Muscle layer of colon (tissue), 2 donors: Measurements from ENCODE around the gene NETO1.

Source experiments
- H3K27ac ChIP-seq: one replicate; pipeline ENCODE4 v1.7.0; 2013; ENCODE audit warnings: low read depth, mild to moderate bottlenecking, low read length, moderate library complexity
- H3K27me3 ChIP-seq, 2 donors: one replicate each; pipeline ENCODE4 v1.7.0; 2013; ENCODE audit warnings: low read length in 2 of 2, mild to moderate bottlenecking in 2 of 2; ENCODE audit not compliant: insufficient read depth in 2 of 2, control insufficient read depth in 1 of 2
- H3K36me3 ChIP-seq: one replicate; pipeline ENCODE4 v1.7.0; 2013; ENCODE audit warnings: mild to moderate bottlenecking, low read length; ENCODE audit not compliant: insufficient read depth
- H3K4me1 ChIP-seq: one replicate; pipeline ENCODE4 v1.7.0; 2013; ENCODE audit warnings: mild to moderate bottlenecking, low read length; ENCODE audit not compliant: insufficient read depth
- H3K4me3 ChIP-seq, 2 donors: one replicate each; pipeline ENCODE4 v1.7.0; 2013; ENCODE audit warnings: low read length in 2 of 2, low read depth in 1 of 2, mild to moderate bottlenecking in 1 of 2, moderate library complexity in 1 of 2
- H3K9ac ChIP-seq: one replicate; pipeline ENCODE4 v1.7.0; 2013; ENCODE audit warnings: low read length
- H3K9me3 ChIP-seq: one replicate; pipeline ENCODE4 v1.7.0; 2013; ENCODE audit warnings: mild to moderate bottlenecking, low read length
- donor health status: abdominal sarcoma.
- donor health status: Adenocarcinoma of cecum.

NETO1 gene, protein sequence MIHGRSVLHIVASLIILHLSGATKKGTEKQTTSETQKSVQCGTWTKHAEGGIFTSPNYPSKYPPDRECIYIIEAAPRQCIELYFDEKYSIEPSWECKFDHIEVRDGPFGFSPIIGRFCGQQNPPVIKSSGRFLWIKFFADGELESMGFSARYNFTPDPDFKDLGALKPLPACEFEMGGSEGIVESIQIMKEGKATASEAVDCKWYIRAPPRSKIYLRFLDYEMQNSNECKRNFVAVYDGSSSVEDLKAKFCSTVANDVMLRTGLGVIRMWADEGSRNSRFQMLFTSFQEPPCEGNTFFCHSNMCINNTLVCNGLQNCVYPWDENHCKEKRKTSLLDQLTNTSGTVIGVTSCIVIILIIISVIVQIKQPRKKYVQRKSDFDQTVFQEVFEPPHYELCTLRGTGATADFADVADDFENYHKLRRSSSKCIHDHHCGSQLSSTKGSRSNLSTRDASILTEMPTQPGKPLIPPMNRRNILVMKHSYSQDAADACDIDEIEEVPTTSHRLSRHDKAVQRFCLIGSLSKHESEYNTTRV

DNA sequence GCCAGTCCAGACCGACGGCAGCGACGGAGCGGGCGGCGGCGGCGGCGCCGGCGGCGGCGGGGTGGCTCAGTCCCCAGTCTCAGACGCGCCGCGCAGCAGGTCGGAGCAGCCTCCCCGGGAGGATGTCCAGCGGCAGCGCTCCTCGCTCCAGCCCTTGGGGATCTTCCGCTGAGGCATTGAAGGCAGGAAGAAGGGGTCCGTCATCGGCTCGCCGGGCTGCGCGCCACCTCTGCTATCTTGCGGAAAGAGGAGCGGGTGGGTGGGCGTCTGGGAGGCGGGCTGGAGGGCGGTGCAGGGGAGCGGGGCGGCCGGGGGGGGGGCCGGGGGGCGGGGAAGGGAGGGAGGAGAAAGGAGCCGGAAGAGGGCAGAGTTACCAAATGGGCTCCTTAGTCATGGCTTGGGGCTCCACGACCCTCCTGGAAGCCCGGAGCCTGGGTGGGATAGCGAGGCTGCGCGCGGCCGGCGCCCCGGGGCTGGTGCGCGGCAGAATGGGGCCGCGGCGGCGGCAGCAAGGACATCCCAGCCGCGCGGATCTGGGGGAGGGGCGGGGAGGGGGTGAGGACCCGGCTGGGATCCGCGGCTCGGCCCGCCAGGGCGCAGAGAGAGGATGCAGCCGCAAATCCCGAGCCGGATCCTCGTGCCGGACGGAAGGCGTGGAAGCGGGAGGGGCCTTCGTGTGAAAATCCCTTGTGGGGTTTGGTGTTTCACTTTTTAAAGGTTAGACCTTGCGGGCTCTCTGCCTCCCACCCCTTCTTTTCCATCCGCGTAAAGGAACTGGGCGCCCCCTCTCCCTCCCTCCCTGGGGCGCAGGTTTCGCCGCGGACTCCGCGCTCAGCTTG lies at the start of gene NETO1:
Gene NETO1, minus strand, starts transcription at position 242 of the 839 bp plus-strand sequence. CDS start 696 bp downstream, outside the sequence.
- Histone ChIP-seq H3K9me3 (no peaks in the 10 kb centered on the region), H3K27ac (no peak within 1 kb of the TSS), H3K4me1 (no peaks in the 10 kb centered on the region), H3K36me3 (no peaks in the 10 kb centered on the region), H3K9ac (no peak within 1 kb of the TSS), H3K27me3 (peaks cover 0 to 24% of the 10 kb centered on the region in 2 donors), H3K4me3 (no peak within 1 kb of the TSS)

DNA sequence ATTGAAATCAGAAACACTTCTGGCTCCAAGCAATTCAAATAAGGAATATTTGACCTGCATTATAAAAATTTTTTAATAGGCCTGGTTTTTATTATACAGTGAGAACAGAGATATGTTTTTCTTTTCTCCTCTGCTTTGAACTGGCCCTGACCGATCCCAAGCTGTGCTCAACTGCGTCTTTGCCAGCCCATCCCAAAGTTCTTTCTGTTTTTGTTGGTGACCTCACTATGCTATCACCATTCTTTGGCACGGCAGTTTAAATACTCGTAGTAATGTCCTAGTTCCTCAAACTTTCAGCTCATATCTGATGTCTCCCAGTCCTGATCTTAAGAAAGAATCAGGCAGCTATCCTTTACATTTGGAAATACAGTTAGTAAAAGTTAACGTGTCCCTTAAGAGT lies 42.3 kb upstream of the NETO1 start:
- Histone ChIP-seq H3K9me3 (no peaks in the 10 kb centered on the region), H3K4me1 (no peaks in the 10 kb centered on the region), H3K4me3 (no peak overlapping the region), H3K27ac (no peak overlapping the region), H3K27me3 (no peaks in the 10 kb centered on the region), H3K9ac (no peak overlapping the region), H3K36me3 (no peaks in the 10 kb centered on the region)

DNA sequence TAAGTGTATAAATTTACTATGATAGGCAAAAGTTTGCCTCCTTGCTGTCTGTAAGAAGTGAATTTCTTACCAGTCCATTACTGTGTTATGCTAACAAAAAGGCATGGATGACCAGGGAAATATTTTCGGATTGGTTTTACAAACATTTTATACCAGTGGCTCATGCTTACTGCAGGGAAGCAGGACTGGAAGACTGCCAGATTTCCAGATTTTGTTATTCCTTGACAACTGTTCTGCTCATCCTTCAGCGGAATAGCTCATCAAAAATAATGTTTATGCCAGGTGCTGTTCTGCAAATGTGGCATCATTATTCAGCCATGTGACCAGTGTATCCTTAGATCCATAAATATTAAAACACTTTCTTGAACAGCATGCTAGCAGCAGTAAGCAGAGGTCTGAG lies 40.4 kb upstream of the NETO1 start:
- H3K36me3 ChIP-seq, result no peaks in the 10 kb centered on the region
- no peaks in the 10 kb centered on the region for H3K4me1 ChIP-seq
- H3K27me3 ChIP-seq, result no peaks in the 10 kb centered on the region
- H3K9ac ChIP-seq, result no peak overlapping the region
- no peaks in the 10 kb centered on the region for H3K9me3 ChIP-seq
- H3K4me3 ChIP-seq, result no peak overlapping the region
- no peak overlapping the region for H3K27ac ChIP-seq

DNA sequence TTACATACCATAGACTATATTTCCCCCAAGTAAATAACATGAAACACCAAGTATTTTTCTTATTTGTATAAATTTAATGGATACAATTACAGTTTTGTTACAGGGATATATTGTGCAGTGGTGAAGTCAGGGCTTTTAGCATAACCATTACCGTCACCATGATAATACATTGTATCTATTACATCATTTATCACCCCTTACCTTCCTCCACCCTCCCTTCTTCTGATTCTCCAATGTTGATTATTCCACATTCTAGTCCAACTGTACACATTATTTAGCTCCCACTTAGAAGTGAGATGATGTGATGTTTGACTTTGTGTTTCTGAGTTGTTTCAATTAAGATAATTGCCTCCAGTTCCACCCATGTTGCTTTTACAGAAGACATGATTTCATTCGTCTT lies 35.2 kb upstream of the NETO1 start:
- H3K9me3 ChIP-seq, result no peaks in the 10 kb centered on the region
- H3K27me3 ChIP-seq, result no peaks in the 10 kb centered on the region
- no peaks in the 10 kb centered on the region for H3K36me3 ChIP-seq
- no peak overlapping the region for H3K9ac ChIP-seq
- no peak overlapping the region for H3K27ac ChIP-seq
- H3K4me1 ChIP-seq, result no peaks in the 10 kb centered on the region
- H3K4me3 ChIP-seq, result no peak overlapping the region

DNA sequence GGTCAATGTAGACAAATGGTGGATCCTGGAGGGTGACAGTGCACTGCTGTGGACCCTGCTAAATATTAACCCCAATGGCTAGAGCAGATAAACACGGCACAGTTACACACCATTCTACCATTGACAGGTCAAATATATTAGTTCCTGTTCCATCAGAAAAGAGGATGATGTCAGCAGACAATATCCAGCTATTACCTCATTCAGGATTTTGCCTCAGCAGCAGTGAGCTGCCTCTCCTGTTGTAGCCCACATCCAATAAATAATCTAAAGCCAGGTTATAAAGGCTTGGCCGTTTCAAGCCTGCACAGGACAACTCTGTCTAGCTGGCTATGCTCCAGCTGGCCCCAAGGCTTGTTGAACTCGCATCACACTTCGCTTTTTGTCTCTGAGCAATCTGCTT lies 31.6 kb upstream of the NETO1 start:
- Histone ChIP-seq H3K9me3 (no peaks in the 10 kb centered on the region), H3K4me3 (no peak overlapping the region), H3K36me3 (no peaks in the 10 kb centered on the region), H3K4me1 (no peaks in the 10 kb centered on the region), H3K27me3 (no peaks in the 10 kb centered on the region), H3K27ac (no peak overlapping the region), H3K9ac (no peak overlapping the region)

DNA sequence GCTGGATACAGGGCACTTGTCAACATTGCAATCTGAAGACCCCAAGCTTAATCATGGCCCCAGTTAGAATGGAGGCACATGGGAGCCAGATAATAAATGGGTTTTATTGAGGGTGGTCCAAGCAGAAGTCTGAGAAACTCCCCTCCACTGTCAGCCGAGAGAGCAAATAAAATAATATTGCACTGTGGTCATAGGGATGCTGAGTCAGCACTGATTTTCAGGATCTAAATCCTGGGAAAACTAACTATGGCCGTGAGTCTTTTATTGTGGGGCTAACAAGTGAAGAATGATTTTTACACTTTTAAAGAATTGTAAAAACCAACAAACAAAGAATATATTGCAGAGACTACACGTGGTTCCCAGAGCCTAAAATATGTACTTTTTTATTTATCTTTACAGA lies 31.1 kb upstream of the NETO1 start:
- no peaks in the 10 kb centered on the region for H3K36me3 ChIP-seq
- H3K4me1 ChIP-seq, result no peaks in the 10 kb centered on the region
- no peaks in the 10 kb centered on the region for H3K27me3 ChIP-seq
- no peak overlapping the region for H3K4me3 ChIP-seq
- no peaks in the 10 kb centered on the region for H3K9me3 ChIP-seq
- H3K27ac ChIP-seq, result no peak overlapping the region
- no peak overlapping the region for H3K9ac ChIP-seq

DNA sequence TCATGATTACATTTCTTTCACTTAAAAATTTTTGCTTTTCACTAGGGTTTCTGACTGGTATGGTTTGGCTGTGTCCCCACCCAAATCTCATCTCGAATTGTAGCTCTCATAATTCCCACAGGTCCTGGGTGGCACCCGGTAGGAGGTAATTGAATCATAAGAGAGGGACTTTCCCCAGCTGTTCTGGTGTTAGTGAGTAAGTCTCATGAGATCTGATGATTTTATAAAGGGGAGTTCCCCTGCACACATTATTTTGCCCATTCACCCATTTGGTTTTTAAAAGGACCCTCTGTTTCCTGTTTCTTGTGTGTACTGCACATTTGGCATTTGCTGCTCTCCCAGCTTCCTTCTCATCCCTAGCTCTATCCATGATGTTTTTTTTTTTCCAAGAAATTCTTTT lies 27.8 kb upstream of the NETO1 start:
- no peak overlapping the region for H3K9ac ChIP-seq

DNA sequence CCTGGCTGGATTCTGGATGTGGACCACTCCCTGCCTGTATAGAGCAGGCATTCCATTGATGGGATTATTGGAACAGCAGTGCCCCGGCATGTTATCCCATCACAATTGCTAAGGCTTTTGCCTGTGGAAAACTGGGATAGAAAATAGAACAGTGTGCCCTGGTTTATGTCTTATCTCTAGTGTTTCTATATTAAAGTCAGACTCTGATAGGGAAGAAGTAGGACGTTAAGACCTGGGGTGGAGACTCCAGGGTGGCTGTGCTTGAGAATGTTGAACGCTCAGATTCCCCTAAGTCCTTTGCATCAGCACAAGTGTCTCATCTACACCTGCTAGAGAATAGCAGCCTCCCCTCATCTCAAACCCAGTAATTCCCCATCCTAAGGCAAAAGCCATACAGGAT lies 10.8 kb upstream of the NETO1 start:
- H3K27ac ChIP-seq, result no peak overlapping the region
- H3K27me3 ChIP-seq, result no peaks in the 10 kb centered on the region

More for the DNA sequence above, 27.8 kb upstream of the NETO1 start:
- no peaks in the 10 kb centered on the region for H3K27me3 ChIP-seq
- no peaks in the 10 kb centered on the region for H3K4me1 ChIP-seq
- H3K4me3 ChIP-seq, result no peak overlapping the region
- no peak overlapping the region for H3K27ac ChIP-seq
- no peaks in the 10 kb centered on the region for H3K9me3 ChIP-seq
- no peaks in the 10 kb centered on the region for H3K36me3 ChIP-seq

DNA sequence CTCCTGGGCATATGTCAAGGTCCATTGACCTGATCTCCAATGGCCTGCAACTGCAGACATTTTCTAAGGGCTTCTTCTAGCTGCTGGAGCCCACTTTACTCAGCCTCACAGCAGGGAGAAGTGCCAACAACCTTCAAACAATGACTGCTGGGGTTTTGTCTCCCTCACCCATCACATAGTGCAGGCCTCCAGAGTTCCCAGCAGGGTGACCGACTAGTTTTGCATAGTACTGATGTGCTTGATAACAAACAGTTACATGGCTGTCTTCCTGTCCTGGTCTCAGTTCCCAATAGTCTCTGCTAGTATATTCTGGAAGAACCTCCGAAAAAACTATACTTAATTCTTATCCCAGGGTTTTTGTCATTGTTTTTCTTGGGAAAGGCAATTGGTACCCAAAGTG lies 10.4 kb upstream of the NETO1 start:
- H3K9me3 ChIP-seq, result no peaks in the 10 kb centered on the region
- no peak overlapping the region for H3K9ac ChIP-seq
- H3K27ac ChIP-seq, result no peak overlapping the region
- no peaks in the 10 kb centered on the region for H3K36me3 ChIP-seq
- H3K27me3 ChIP-seq, result no peaks in the 10 kb centered on the region
- H3K4me1 ChIP-seq, result no peaks in the 10 kb centered on the region
- no peak overlapping the region for H3K4me3 ChIP-seq

More for the DNA sequence above, 10.8 kb upstream of the NETO1 start:
- H3K4me1 ChIP-seq, result no peaks in the 10 kb centered on the region
- H3K9me3 ChIP-seq, result no peaks in the 10 kb centered on the region
- no peaks in the 10 kb centered on the region for H3K36me3 ChIP-seq
- H3K9ac ChIP-seq, result no peak overlapping the region
- no peak overlapping the region for H3K4me3 ChIP-seq

DNA sequence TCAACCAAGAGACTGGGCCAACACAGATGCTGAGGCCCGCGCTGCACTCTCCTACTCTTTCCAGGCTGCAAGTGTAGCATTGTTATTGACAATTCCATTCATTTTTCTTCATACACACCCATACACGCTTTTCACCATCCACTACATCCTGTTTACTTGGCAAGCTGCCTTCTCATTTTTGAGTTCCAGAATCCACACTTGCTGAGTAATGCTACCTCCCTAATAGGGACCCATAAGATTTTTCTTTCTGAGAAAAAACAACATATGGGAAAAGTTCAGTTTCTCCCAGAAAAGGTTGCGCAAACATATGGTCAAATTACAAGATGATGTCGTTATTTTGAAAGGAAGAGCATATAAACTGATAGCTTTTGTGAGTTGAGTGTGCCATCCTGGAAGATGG lies 3.3 kb upstream of the NETO1 start:
- no peak overlapping the region for H3K27ac ChIP-seq
- no peaks in the 10 kb centered on the region for H3K4me1 ChIP-seq
- H3K36me3 ChIP-seq, result no peaks in the 10 kb centered on the region
- no peak overlapping the region for H3K9ac ChIP-seq
- H3K4me3 ChIP-seq, result no peak overlapping the region
- no peaks in the 10 kb centered on the region for H3K9me3 ChIP-seq
- peaks cover 0 to 24% of the 10 kb centered on the region in 2 donors for H3K27me3 ChIP-seq
